T-helper 2 cell (primary cell): Measurements from ENCODE around the gene MAN1A1.
A peak's percentile ranks its signal among the peaks of the same experiment; 100 is the strongest.
"Not testable (repeated sequence)": the region's sequence is repeated elsewhere in the genome, so short reads cannot be mapped to it uniquely, and the experiment has no call there.

Source experiments
- DNase-seq, 5 experiments: peaks; one replicate each; pipeline versions ENCODE4 v3.0.0 to v3.0.0-alpha.2; 2012 to 2022

The MAN1A1 gene

DNA sequence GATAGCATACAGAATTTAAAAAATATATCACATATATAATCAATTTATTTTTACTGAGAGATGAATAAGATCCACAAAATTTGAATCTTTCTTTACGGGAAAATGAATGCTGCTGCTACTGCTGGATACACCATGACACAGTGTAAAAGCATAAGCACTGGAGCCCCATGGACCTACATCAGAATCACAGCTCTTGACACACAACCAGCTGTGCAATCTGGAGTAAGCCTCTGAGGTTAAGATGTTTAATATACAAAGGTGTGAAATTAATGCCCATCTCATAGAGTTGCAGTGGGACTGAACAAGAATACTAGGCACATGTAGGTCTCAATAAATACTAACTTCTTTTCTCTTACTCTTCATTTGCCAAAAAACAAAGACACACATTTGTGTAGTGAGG lies 48.1 kb downstream of the MAN1A1 start:
- DNase-seq = no peak

- no peak for DNase-seq
Measured at GRCh38 chr6:119299694-119300093, 49.9 kb downstream of the MAN1A1 start.

- no peak for DNase-seq
Measured at GRCh38 chr6:119297049-119297448, 52.5 kb downstream of the MAN1A1 start.

- no peak for DNase-seq
Measured at GRCh38 chr6:119296036-119297035, 53.2 kb downstream of the MAN1A1 start.

DNA sequence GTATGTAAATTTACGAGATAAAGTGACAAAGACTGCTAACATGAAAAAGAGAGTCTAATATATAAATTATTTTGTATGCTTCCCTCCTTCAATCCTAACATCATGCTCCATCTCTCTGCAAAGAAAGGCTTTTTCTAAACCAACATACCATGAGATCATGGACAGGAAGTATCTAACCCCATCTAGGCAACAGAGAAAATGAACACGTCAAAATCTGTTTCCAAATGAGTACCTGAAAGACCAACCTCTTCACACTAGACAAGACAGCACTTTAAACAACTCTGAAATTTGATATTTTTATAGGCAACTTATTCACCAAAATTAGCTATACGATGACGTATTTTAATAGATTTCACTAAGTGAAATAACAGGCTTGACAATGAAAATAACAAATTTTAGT lies 54.6 kb downstream of the MAN1A1 start:
- peak in 1 of 5 experiments; percentile 75 for DNase-seq

DNA sequence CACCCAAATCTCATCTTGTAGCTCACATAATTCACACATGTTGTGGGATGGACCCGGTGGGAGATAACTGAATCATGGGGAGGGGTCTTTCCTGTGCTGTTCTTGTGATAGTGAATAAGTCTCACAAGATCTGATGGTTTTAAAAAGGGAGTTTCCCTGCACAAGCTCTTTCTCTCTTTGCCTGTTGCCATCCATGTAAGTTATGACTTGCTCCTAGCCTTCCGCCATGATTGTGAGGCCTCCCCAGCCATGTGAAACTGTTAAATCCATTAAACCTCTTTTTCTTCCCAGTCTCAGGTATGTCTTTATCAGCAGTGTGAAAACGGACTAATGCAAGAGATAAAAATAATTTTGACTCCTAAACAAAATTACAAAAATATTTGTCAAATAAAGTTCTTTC lies 58.5 kb downstream of the MAN1A1 start:
- not testable (repeated sequence) for DNase-seq

GRCh38 chr6:119290306-119290705 lies 59.3 kb downstream of the MAN1A1 start:
- no peak for DNase-seq

GRCh38 chr6:119289651-119290050 lies 59.9 kb downstream of the MAN1A1 start:
- no peak for DNase-seq

DNA sequence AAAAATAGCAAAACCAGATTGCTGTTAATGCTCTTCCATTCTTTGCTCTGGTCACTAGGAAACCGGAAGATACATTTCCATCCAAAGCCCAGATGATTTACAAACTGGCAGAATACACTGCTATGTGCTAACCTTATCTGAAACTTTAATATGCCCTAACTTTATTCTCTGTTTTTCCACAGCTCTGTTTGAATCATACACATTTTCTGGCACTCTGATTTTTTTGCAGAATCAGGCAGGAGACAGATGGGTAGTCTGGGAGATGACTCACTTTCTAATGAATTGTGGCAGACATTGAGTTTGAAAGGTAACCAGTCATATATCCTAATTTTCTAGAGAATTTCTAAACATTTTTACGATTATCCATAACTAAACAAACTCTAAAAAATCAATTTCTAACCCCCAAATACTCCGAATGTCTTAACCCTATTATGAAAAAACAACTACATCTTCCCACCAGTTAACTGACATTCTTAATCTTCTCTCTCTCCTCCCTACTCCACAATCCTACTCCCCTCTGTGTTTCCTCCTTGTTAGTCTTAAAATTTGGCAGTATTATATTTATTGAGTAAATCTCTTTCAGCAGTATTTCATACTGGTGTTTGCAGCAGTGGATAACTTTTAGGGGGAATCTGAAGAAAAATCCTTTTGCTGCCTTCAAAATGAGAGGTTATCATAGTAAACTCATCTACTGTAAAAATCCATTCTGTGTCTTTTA lies 63.5 kb downstream of the MAN1A1 start:
- DNase-seq = no peak

DNA sequence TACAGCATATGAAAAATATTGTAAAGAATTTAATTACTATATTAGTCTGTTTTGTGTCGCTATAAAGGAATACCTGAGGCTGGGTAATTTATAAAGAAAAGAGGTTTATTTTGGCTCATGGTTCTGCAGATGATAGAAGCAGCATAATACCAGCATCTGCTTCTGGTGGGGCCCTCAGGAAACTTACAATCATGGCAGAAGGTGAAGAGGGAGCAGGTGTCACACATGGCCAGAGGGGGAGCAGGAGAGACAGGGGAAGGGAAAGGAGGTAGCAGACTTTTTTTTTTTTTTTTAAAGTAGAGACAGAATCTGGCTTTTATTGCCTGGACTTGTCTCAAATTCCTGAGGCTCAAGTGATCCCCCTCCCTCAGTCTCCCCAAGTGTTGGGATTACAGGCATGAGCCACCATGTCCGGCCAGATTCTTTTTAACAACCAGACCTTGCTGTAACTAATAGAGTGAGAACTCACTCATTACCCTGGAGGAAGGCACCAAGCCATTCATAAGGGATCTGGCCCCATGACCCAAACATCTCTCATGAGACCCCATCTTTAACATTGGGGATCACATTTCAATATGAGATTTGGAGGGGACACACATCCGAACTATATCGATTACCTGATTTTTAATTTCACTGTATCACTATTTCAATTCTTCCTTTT lies 64.6 kb downstream of the MAN1A1 start:
- DNase-seq = peak in 1 of 5 experiments; percentile 41

DNA sequence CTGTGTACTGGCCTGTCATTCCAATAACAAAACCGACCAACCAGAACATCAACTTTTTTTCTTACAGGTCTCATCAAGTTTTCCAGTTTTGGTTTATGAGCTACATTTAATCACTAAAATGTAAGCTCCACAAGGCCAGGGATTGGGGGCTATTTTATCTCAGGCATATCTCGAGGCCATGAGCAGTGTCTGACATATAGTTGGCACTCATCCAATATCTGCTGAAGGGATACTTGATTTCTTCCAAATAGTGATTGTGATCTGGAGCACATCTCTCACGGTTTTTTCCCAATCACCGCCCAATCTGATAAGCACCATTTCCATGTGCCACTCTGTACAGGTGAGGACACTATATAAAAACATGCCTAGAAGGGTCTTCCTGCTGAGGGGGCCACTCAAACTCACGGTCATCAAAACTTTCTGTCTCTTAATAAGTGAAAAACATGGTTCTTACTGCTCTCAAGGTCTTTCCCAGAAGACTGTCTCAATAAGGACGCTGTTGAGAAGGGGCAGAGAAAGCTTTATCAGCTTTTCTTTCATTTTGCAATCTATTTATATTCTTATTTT lies 65.5 kb downstream of the MAN1A1 start:
- no peak for DNase-seq

GRCh38 chr6:119283214-119283613 lies 66.3 kb downstream of the MAN1A1 start:
- no peak for DNase-seq

DNA sequence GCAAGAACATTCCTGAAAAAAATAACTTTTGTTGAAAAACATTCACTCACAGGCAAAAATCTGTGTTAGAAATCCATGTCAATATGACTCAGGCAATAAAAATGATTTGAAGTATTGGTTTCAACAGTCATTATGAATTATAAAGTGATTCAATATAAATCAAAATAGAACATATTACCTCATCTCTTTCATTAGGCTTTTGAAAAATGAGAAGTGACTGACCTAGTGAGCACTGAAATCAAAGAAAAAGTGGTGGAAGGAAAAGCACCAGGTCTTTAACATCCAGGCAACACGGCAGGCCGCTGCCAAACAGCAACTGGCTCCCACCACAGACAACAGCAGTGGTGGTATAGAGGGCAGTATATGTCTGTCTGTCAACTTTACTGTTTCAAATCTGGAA lies 68.9 kb downstream of the MAN1A1 start:
- DNase-seq = no peak

- DNase-seq = no peak
Measured at GRCh38 chr6:119280080-119280479, 69.5 kb downstream of the MAN1A1 start.

- DNase-seq = no peak
Measured at GRCh38 chr6:119278625-119279024, 70.9 kb downstream of the MAN1A1 start.

GRCh38 chr6:119277052-119277451 lies 72.5 kb downstream of the MAN1A1 start:
- DNase-seq = no peak

DNA sequence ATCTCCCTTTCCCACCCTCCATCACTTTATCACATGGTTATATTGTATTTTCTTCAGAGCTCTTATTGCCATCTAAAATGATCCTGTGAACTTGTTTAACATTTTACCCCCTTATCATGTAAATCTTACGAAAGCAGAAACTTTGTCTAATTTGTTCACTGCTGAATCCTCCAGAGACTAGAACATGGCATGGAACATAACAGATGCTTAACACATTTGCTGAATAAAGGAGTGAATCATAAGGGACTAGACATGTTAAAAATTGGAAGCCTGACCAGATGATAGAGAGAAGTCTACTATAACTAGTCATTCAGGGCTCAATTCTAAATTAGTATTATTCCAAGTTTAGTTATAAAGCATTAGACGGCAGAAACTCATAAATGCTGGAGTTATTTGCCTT lies 73.3 kb downstream of the MAN1A1 start:
- DNase-seq = no peak

- no peak for DNase-seq
Measured at GRCh38 chr6:119274197-119274595, 75.4 kb downstream of the MAN1A1 start.

DNA sequence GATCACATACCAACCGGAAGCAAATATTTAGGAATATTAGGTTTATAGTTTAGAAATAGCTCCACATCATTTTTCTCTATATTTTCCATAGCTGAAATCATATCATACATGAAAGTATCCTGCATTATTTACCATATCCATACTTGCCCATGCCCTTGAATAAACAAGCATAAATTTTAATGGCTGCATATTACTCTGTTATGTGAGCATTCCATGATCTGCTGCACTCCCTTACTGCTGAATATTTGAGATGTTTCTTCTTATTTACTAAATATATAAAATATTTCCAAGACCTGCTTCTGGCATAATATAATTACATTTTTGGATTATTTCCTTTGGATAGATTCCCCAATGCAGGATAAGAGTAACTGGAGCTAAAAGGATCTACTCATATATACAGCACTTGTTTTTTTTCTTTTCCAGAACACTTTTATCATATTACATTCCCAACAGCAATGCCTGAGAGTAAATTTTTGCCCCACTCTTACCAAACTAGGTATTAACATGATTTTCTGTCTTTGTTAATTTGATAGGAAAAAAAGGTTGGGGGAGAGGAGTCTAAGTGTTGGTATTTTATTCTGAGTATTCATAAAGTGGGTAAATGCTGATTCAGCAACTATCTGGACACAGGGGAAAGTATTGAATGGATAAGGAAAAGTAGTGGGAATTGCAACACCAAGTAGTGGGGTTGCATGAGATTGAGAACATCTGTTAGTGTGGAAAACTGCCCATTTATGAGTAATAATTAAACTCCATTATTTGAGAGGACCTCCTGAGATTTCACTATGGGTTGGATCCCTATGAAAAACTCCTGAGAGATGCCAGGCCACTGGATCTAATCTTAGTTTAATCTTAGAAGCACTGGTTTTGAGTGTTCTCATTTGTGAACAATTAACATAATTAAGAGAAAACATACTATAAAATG lies 76.0 kb downstream of the MAN1A1 start:
- no peak for DNase-seq

GRCh38 chr6:119270545-119270944 lies 79.0 kb downstream of the MAN1A1 start:
- DNase-seq = no peak

DNA sequence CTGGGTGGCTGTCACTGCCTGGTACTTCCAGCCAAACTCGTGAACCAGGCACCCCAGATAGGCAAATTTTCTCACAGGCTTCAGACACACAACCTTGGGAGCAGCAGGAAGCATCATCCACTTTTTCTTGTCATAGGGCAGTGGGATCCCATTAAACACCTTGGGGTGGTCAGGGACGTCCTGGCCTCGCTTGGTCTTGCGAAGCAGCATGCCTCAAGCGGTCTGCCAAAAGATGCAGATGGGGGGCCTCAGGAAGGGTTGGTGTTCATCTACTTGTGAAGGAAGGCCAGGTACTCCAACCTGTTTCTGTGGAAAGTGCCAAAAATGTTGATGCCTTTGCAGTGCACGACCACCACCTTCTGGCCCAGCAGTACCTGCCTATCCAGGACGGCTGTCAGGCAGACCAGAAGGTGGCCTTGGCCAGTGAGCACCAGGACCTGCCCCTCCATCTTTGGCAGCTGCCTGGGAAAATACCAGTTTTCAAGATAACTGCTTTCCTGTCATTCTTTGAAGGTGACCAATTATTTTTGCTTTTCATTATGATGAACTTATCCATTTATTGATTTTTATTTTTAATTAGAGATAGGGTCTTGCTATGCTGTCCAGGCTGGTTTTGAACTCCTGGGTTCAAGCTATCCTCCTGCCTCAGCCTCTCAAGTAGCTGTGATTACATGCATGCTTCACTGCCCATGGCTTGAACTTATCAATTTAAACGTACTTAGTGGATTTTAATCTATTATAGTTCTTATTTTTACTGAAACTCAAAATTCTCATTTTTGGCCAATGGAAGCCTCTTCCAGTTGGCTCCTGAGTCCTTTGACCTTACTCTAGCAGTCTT lies 80.1 kb downstream of the MAN1A1 start:
- no peak for DNase-seq
